Activated T-cell treated with anti-CD3 and anti-CD28 coated beads for 1 hour (primary cell): ENCODE measurements around the gene C16orf82.
"Not testable (repeated sequence)": the region's sequence is repeated elsewhere in the genome, so short reads cannot be mapped to it uniquely, and the experiment has no call there.

Experiments
- DNase-seq: peaks from one replicate; pipeline ENCODE4 v3.0.0-alpha.2; 2020; ENCODE audit warnings: low read depth

The C16orf82 gene

DNA sequence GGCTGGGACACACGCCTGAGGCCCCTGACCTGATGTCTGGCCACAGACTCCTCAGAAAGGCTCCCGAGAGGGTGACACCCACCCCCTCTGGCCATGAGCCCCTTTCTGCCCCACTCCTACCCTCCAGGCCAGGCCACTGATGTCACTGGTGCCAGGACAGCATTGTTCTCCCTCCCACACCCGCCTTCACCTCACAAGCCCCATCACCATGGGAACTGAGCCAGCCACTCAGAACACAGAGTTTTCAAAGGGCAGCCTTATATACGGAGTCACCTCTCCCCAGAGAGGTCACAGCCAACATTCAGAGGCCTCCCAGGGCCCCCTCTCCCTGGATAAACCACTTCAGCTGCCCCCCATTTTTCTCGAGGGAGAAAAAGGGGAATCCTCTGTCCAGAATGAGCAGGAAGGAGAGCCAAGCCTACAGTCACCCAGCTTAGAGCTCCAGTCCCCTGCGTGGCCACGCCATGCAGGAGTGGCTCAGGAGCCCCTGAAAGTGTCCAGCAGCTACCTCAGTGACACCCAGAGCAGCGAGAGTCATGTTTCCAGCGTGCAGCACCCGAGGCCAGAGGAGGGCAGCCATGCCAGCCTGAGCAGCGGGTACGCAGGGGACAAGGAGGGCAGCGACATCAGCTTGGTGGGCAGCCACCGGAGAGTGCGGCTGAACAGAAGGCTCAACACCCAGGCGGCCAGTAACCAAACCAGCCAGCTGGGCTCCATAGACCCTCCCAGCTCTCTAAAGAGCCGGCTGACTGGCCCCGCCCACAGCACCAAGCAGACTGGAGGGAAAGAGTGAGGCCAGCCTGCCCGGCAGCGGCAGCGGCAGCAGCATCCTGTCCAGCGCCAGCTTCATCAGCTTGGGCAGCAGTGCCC, at the start of gene C16orf82:
C16orf82 (plus strand) TSS at position 260 of the 870 bp plus-strand sequence.
- DNase-seq, result no peak

DNA sequence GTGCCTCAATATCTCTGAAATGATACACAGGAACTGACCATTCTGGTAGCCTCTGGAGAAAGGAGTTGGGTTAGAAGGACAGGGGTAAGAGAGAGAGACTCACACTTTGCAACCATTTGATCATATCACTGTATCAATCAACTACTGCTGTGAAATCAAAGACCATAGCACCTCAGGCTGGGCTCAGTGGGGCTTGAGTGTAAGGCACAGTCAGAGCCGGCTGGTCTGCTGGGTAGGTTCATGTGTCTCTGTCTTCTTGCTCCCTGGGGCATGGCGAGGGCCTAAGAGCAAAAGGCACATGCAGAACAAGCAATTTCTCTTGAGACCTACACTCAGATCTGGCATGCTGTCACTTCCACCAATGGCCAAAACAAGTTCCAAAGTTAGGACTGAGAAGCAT, 46.7 kb upstream of the C16orf82 start:
- no peak for DNase-seq

DNA sequence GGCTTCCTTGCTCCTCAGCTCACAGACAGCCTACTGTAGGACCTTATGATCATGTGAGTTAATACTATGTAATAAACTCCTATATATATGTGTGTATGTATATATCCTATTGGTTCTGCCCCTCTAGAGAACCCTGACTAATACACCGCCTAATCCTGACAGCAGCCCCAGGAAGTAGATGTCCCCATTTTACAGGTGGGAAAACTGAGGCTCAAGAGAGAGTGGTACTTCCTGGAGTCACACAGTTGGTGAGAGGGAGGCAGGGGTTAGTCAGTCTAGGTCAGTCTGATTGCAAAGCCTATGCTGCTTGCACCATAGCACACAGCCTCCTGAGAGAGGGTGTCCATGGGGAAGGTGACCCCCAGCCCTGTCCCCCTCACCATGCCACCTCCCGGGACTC, 42.7 kb upstream of the C16orf82 start:
- DNase-seq, result no peak

DNA sequence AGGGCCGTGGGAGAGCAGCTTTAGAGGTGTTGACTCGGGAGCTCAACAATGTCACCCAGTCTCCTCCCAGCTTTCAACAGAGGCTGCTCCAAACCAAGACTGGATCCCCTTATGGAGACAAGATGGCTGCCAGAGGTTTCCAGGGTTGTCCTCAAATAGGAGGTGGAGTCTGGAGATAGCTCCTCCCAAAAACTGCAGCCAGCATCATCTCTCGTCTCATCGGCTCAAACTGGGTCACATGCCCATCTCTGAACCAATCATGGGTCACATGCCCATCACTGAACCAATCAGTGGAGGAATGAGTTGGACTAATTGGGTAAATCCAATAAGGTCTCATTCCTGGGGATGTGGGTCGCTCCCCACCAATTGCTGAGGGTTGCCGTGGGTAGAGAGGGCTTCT, 41.1 kb upstream of the C16orf82 start:
- DNase-seq, result no peak

DNA sequence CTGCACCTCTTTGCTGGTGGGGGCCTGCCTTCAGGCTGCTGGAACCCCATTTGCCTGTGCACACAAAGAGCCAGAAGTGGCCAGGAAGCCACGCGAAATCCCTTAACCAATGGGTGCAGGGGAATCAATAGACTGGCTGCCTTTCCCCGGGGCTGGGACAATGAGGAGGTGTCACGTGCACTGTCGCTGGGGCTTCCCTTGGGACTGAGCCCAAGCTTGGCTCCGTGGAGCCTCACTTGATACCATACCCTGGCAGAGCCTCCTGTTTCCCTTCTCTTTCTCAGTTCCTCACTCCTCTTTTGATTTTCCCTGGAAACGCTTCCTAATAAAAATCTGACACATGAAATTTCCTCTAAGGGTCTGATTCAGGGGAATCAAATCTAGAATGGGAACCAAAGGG, 38.8 kb upstream of the C16orf82 start:
- no peak for DNase-seq

DNA sequence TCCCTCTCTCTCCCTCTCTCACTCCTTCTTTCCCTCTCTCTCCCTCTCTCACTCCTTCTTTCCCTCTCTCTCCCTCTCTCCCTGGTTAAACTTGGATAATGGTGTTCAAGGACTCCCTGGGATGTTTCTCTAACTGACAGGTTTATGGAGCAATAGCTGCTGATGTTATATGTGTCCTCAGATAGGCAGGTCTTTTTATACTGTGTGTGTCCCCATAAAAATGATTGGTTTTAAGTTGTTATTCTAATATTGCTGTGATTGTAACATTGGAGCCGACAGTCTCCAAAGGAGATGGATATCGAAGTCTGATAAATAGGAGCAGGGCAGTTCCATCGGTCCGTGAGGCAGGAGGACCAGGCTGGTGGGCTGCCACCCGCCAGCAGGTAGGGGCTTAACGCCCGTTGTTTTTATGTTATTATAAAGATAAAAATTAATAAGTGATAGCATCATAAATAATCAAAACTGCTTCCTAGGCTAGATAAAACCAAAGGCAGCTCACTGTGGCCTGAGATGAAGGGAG, 38.1 kb upstream of the C16orf82 start:
- DNase-seq, result no peak

DNA sequence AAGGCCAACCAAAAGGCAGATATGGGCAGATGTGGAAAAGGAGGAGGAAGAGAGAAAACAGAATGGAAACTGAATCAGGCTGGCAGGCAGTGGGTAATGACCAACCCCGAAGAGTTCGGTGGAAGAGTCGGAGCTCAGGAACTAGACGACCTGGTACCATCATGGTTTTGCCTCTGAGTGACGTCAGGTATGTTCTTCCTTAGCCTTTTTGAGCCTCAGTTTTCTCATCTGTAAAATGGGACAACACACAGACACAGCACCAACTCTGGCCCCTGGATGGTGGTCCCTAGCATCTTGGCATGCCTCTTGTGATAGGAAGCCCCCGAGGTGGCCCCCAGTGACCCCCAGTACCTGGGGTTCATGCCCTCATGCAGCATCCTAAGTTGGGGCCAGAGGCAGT, 37.2 kb upstream of the C16orf82 start:
- DNase-seq, result no peak

DNA sequence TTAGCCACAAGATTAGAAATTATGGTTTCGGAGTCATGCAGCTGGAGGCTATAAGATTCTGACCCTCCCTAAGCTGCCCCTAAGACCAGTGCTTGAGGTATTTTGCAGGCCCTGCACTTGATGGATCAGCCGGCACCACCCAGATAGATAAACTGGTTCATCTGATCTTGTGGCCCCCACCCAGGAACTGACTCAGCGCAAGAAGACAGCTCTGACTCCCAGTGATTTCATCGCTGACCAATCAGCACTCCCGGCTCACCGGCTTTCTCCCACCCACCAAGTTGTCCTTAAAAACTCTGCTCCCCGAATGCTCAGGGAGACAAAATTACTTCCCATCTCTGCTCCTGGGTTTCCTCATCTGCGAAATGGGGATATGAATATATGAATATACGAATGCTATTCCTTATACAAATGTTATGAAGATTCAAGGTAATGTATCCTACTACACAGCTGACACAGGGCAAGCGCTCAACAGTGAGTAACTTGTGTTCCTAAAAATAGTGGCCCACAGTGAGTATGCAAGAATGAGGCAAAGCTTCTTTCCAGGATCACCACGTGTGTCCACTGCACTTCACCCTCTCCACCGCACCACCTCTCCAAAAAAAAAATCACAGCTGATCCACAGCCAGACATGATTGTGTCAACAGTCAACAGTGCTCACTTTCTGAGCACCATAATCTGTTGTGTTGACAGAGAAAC, 33.3 kb upstream of the C16orf82 start:
- DNase-seq, result no peak

DNA sequence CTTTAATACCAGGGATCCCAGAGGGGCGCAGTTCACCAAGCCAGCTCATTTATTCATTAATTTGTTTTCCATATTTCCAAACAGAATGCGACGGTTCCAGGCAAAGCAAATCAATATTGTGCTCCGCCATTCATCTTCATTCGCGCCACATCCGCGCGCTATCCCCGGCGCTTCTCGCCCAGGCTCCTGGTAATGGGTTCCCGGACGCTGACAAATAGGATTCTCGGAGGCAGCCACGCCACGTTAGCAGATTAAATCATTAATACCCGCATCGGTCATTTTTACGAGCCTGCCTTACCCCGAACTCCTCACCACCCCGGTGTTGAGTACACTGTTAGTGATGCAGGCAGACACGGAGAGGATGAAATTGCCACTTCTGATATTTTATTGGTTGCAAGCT, 26.0 kb upstream of the C16orf82 start:
- DNase-seq, result no peak

DNA sequence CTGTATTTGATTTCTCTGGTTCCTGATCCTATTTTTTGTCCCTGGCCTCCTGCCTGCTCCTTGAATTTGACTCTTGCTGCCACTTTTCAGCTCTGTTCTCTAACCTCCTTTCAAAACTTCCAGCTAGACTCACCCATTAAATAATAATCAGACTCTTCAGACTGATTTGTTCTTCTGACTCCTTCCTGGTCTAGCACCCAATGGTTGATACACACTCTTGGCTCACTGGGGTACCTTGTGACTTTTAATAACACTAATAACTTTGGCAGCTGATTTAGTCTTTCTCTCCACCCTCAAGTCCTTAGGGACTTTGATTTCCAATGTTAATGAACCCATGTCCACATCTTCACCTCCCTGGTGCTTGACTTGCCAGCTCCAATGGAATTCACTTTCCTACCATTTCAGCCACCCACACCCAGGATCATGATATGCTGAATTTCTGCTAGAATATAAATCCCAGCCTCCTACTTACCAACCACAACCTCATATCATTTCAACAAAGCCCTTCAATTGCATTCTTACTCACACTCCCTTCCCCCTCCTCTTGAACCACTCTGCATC, 19.7 kb upstream of the C16orf82 start:
- DNase-seq, result no peak

DNA sequence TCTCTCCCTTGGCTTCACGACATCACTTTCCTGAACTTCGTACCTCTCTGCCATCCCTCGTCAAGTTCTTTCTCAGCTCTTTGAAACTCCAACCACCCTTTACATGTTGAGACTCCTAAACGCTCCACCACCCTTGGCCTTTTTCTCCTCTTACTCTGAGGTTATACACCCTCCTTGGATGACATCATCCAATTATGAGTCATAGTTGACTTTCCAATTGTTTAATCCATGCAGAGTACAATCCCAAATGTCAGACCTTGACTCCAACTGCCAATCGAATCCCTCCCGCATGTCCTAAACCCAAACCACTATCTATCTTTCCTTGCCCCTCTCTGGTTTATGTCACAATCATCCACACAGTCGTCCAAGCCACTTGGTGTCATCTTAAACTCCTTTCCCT, 18.4 kb upstream of the C16orf82 start:
- no peak for DNase-seq

DNA sequence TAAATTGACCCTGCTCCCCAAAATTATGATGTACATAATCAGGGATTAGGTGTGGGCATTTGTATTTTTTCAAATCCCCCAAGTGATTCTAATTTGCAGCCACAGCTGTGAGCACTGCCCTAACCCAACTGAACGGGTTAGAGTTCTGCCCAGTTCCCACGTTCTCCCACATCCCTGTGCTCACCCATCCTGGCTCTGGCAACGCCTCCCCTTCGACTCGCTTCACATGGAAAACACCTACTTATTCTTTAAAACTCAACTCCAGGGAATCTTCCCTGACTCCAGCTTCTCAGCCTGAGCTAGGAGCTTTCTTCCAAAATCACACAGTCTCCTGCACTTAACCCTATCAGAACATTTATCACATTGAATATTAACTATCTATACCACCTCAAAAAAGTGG, 17.6 kb upstream of the C16orf82 start:
- no peak for DNase-seq

DNA sequence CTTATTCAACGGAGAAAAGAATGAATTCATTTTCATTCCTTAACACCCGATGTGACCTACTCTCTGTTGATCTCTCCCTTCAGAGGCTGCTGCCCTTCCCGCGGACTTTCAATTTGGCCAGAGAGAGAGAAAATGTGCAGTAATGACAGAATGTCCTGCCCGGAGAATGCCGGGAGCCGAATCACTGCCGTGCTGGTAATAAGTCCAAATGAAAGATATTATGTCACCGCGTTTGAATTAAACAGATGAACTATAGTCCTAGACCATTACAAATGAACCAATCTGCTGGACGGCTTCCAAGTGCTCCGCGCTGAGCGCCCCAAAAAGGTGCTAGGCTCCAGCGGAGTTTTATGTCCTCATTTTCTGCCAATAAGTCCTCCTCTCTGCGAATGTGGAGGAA, 14.7 kb upstream of the C16orf82 start:
- DNase-seq, result no peak

DNA sequence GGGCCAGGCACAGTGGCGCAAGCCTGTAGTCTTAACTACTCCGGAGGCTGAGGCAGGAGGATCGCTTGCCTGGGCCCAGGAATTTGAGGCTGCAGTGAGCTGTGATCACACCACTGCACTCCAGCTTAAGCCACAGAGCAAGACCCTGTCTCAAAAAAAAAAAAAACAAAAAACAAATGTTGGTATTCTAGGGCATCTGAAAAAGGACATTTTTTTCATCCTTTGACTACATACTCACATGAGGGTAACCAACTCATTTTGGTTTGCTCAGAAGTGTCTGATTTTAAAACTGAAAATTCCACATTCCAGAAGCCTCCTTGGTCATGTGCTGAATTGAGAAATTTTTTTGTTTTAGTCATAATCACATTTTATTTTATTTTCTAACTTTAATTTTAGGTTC, 12.7 kb upstream of the C16orf82 start:
- no peak for DNase-seq

DNA sequence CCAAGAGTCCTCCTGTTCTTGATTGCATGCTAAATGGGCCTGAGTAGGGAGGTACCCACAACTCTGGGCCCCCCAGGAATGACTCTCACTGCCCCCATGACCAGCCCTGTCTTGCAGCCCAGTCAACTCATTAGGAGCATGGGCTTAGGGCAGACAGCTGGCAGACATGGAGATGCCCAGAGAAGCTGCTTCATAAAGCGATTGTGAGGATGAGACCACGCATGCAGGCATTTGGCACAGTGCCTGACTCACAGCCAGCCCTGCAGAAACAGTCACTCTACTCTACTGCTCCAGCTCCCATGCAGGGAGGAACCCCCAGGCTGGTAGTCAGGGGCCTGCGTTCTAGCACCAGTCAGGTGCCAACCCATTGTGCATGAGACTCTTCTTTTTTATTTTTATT, 8.4 kb upstream of the C16orf82 start:
- DNase-seq, result no peak

DNA sequence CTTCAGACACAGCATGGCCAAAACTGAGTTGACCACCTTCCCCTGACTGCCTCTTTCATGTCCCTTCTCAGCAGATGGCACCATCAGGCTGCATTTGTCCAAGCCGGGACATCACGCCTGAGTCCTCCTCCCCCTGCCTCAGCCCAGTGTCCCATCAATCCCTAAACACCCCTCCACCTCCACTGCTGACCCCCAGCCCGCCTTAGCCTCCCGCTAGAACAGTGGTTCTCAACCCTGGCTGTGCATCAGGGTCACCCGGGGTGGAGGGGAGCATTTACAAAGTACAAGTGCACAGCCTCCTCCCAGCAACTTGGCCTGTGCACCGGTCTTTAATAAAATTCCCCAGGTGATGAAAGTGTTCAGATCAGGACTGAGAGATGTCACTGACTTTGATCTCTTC, 4.0 kb downstream of the C16orf82 start:
- no peak for DNase-seq

DNA sequence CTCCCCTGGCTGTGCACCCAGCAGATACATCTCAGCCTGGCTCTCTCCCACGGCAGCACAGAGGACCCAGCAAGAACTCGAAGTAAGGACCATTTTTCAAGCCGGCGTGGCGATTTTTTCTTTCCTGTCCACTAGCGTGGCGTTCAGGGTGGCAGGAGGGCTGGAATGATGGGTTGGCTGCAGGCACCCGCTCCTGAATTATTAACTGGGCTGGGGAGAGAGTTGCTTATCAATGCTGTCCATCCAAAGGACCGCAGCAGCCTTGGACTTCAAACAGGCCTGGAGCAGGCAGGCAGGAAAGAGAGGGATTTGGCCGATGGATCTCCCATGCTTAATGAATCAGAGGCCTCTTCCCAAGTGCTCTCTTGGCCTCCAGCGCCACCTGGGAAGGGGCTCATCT, 7.0 kb downstream of the C16orf82 start:
- DNase-seq, result no peak

DNA sequence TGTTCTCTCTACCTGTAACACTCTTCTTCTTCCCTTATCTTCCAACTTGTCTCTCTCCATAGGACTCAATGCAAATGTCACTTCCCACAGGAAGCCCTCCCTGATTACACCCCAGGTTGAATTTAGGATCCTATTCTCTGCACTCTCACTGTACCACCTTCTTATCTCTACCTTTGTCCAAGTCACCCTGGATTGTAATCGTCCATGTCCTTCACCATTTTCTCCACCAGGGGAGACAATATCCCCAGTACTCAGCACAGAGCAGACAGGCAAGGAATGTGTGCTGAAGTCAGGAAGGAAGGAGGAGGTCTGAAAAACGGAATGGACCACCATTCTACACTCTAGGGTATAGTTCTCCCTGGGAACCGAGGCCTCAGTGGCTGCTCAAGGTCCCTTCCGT, 14.2 kb downstream of the C16orf82 start:
- DNase-seq, result no peak

DNA sequence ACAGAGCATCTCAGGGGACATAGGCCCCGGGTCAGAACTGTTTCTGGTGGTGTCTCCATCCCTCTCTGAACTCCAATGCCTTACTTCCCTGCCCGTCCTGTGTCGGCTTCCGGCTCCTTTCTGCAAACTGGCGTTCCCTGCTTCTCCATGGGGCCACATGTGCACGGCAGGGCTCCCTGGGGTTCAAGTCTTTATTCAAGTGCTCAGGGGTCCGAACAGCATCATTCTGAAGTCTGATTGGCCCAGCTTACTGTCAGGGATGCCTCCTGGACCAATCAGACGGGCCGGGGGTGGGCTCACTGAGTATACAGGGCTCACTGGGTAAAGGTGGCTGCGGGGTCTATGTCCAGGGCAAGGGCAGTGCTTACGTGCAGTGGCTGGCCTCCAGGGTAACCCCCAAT, 17.1 kb downstream of the C16orf82 start:
- DNase-seq, result no peak

DNA sequence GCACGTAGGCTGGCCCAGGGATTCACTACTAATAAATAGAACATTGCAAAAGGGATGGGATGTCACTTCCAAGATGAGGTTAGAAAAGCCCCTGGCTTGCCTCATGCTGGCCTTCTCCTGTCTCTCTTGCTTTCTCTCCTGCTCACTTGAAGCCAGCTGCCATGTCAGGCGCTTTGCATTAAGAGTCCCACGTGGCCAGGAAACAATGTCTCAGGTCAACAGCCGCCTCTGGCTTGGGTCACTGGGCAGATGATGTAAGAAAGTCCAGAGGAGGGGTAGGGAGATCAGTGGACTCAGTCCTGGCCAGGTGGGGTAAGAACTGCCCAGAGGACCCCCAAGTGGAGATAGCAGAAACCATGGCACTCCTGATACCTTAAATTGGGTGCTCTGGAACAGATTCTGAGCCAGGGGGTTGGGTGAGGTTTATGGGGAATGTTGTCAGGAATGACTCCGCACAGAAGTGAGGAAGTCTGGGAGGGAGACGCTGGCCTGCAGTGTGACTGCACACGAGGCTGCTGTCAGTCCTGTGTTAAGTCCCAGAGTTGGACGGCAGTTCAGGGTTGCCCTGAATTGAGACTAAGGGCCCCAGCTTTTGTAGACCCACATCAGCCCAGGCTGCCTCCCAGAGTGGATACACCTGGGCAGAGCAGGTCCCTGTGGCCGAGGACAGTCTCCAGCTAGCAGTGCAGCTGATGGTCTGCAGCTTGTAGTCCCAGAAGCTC, 17.7 kb downstream of the C16orf82 start:
- no peak for DNase-seq

DNA sequence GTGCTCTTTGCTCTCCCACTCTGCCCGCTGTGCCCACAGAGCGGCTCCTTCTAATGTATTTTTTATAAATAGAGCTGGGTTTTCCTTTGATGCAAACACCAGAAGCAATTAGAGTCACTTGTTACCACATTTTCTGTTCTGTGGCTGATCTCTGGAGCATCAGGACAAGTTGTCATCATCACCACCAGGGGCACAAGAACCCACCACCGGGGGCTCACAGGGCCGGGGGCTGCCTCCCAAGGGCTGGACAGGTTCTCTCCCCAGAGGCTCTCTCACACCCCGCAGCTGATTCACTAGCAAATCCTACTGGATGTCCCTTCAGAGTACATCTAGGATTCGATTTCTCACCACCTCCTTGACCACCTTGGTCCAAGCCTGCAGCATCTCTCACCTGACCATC, 18.5 kb downstream of the C16orf82 start:
- DNase-seq, result no peak

DNA sequence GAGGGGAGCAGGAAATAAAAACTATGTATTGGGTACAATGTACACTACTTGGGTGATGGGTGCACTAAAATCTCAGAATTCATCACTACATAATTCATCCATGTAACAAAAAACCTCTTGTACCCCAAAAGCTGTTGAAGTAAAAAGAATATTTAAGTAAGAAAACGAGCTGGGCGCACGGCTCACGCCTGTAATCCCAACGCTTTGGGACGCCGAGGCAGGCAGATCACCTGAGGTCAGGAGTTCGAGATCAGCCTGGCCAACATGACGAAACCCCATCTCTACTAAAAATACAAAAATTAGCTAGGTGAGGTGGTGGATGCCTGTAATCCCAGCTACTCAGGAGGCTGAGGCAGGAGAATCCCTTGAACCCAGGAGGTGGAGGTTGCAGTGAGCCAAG, 19.3 kb downstream of the C16orf82 start:
- not testable (repeated sequence) for DNase-seq
